Heart right ventricle (tissue), 16 donors: Measurements from ENCODE around the gene KRT80. TPM values are rescaled to one million over a fixed set of nuclear protein-coding genes. Genes with fewer than 3 reads are reported as not detected.

Source experiments
- ATAC-seq, 8 donors: fragments of 200-7000 bp; cut with Tn5 transposase; one replicate each; pipeline ENCODE4 v1.9.1; 2020; ENCODE audit warnings: mild to moderate bottlenecking in 8 of 8, moderate library complexity in 8 of 8, moderate number of reproducible peaks in 1 of 8
- DNase-seq, 2 donors: peaks; one replicate each; pipeline ENCODE4 v3.0.0-alpha.2; 2020
- H3K27ac ChIP-seq, 10 donors: fragments of 200-600 bp; sonication (generic) in 2 of 10; one replicate each; pipeline versions ENCODE4 v1.5.0 to v1.8.0; 2020 to 2022; ENCODE audit warnings: mild to moderate bottlenecking in 3 of 10
- H3K27me3 ChIP-seq, 7 donors: fragments of 200-600 bp; one replicate each; pipeline ENCODE4 v1.8.0; 2021 to 2022; ENCODE audit warnings: mild to moderate bottlenecking in 2 of 7
- H3K36me3 ChIP-seq, 9 donors: fragments of 200-600 bp; sonication (generic) in 1 of 9; one replicate each; pipeline versions ENCODE4 v1.5.0 to v1.8.0; 2020 to 2022; ENCODE audit warnings: mild to moderate bottlenecking in 2 of 9
- H3K4me1 ChIP-seq, 9 donors: fragments of 200-600 bp; sonication (generic) in 1 of 9; one replicate each; pipeline versions ENCODE4 v1.5.0 to v1.8.0; 2020 to 2022; ENCODE audit warnings: mild to moderate bottlenecking in 4 of 9
- H3K4me3 ChIP-seq, 10 donors: fragments of 200-600 bp; sonication (generic) in 2 of 10; one replicate each; pipeline versions ENCODE4 v1.5.0 to v1.8.0; 2020 to 2022; ENCODE audit warnings: mild to moderate bottlenecking in 7 of 10, moderate library complexity in 2 of 10
- H3K9me3 ChIP-seq, 11 donors: fragments of 200-600 bp in 10 of 11; sonication (generic) in 2 of 11; one replicate each; pipeline versions ENCODE4 v1.5.0 to v1.8.0; 2013 to 2022; ENCODE audit warnings: mild to moderate bottlenecking in 2 of 11, control low read depth in 1 of 11, moderate library complexity in 1 of 11
- WGBS, 2 donors: extraction: QIAGEN DNeasy Blood & Tissue Kit; methylation state at CpG; one replicate each; pipeline ENCODE4 v1.1.7; 2013; ENCODE audit warnings: inconsistent platforms in 1 of 2; 5-methylcytosine and 5-hydroxymethylcytosine counted together
- intact Hi-C, 10 donors: fragments of 100-400 bp; cut with DNase I; formaldehyde crosslinking; loops; one replicate each; pipeline versions ENCODE4 v1.11.1 to v1.14.2; 2022
- polyA plus RNA-seq, 2 donors: library from polyadenylated mRNA; stranded (reverse); fragments of 200-250 nt; gene quantifications; one replicate each; pipeline ENCODE4 v1.2.3, GENCODE V29; 2013
- total RNA-seq, 10 donors: library from RNA; stranded (reverse); fragmentation: NEBNext Ultra II Directional in 3 of 10; extraction: Animal tissue kit (Norgen Biotek cat#: 25700) in 3 of 10; gene quantifications; one replicate each; pipeline versions ENCODE4 v1.2.1 to v1.2.4, GENCODE V29; 2021 to 2023
- TF ChIP-seq, protein P1 (sequence below), 9 donors: fragments of 200-600 bp; sonication (generic) in 2 of 9; IDR thresholded peaks; one replicate each; pipeline versions ENCODE4 v1.5.0 to v1.8.0; 2021 to 2022; ENCODE audit warnings: antibody characterized with exemption in 9 of 9, mild to moderate bottlenecking in 5 of 9, moderate library complexity in 1 of 9
- donor health status: Arrhythmogenic right ventricular cardiomyopathy.
- donor health status: ischemic (EF 13 %, LVEDD 7.1; RV severe dilation, severe dysfunction).
- donor health status: healthy with polysubstance abuse.
- donor health status: DM: no; HTN: yes; CAD: no.
- donor health status: DM: no; HTN: no; CAD: no.
- donor health status: ischemic (EF 25% LVEDD 6.9; RV normal size, moderate dysfunction).
- donor health status: ischemic (EF 25% LVEDD 5.7; RV mildly dilated, moderate dysfunction).
- donor health status: healthy.
- donor health status: DM: yes; HTN: yes; CAD: no.
- donor health status: Ischemic cardiomyopathy.
- donor health status: ischemic (EF 35%, LVEDD 5.7; RV mildly dilated, moderate dysfunction).
- donor health status: nonischemic (EF 11% LVEDD 7.7; RV severe dilation, severe dysfunction).
- donor health status: DM: yes; HTN: yes; CAD: no.
- donor health status: PGD.
- donor health status: ischemic (EF 29% LVEDD 5.4; RV normal size, mild dysfunction).
- donor health status: nonischemic (EF 23%, LVEDD 6.1; RV moderate dilation, normal function).

KRT80 gene
- total and polyA plus RNA-seq, 12 donors, result 0.07 to 0.79 (median 0.16) TPM; not detected in 1

DNA sequence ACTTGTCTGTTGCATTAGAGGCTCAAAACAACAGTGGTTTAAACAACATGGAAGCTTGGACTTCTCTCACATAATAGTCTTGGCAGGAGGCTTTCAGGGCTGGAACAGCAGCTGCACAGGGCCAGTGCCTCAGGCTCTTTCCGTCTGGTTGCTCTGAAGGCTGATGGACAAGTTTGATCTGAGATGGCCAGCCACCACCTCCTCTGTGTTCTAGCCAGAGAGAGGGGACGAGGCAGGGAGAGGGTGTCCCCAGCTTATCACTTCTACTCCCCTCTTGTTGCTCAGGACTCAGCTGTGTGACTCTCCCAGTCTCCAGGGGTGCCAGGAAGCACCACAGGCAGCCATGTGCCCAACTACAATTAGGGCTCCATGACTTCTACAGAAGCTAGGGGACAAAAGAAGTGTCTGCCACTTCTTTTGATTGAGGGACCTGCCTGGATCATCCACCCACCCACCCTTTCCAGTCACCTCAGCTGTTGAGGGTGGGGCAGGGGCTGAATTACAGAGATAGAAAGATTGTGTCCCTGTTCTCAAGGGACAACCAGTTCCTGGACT is 65.7 kb downstream of the KRT80 start:
- ATAC-seq, result peak in 4 of 8 donors; percentile 1 to 6 (median 2)
- Histone ChIP-seq H3K36me3 (no peaks in the 10 kb centered on the region), H3K9me3 (no peaks in the 10 kb centered on the region), H3K27me3 (peaks cover 0 to 8% (median 7%) of the 10 kb centered on the region in 7 donors), H3K27ac (peak overlapping the region; percentile 47 to 96 (median 84)), H3K4me3 (no peak overlapping the region), H3K4me1 (peaks cover 16 to 41% (median 26%) of the 10 kb centered on the region in 9 donors)
- intact Hi-C loops, result loop anchor here in 2 of 10 donors (2.0 to 10.0 kb wide), 3 partner anchors 74 to 131 kb away; partner anchors contain the start of gene NR4A1 (in 1 of the 2)
- 65 to 68% methylated on average over 2 of the region's 2 CpGs for WGBS, 2 donors
- TF ChIP-seq, protein P1, sequence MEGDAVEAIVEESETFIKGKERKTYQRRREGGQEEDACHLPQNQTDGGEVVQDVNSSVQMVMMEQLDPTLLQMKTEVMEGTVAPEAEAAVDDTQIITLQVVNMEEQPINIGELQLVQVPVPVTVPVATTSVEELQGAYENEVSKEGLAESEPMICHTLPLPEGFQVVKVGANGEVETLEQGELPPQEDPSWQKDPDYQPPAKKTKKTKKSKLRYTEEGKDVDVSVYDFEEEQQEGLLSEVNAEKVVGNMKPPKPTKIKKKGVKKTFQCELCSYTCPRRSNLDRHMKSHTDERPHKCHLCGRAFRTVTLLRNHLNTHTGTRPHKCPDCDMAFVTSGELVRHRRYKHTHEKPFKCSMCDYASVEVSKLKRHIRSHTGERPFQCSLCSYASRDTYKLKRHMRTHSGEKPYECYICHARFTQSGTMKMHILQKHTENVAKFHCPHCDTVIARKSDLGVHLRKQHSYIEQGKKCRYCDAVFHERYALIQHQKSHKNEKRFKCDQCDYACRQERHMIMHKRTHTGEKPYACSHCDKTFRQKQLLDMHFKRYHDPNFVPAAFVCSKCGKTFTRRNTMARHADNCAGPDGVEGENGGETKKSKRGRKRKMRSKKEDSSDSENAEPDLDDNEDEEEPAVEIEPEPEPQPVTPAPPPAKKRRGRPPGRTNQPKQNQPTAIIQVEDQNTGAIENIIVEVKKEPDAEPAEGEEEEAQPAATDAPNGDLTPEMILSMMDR (IDR thresholded peaks at IDR 0.05), result no peak
- DNase-seq, result no peak

DNA sequence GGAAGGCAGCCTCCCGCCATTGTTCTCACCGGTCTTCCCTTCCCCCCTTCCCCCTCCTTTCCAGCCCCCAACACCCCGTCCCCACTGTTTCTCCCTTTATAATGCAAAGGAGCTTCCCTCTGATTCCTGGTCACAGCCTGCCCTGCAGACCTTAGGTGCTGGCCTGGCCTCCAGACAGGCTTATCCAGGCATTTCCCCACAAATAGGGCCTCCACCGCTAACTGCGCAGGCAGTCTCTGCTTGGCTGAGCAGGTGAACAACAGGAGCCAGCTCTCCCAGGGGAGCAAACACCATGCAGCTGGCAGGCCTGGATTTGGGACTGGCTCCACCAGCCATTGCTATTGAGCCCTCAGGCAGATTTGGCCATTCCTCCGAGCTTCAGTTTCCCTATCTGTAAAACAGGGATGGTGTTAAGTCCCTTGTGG is 66.3 kb downstream of the KRT80 start:
- Histone ChIP-seq H3K27me3 (peaks cover 0 to 14% (median 7%) of the 10 kb centered on the region in 7 donors), H3K36me3 (no peaks in the 10 kb centered on the region), H3K9me3 (no peaks in the 10 kb centered on the region), H3K27ac (peak overlapping the region in 8 of 10 donors; percentile 78 to 96 (median 85)), H3K4me3 (no peak overlapping the region), H3K4me1 (peaks cover 16 to 41% (median 26%) of the 10 kb centered on the region in 9 donors)
- intact Hi-C loops, result loop anchor here in 2 of 10 donors (5.0 to 10.0 kb wide), 2 partner anchors 73 to 131 kb away; partner anchors contain the start of gene NR4A1 (in 1 of the 2)
- no peak for ATAC-seq
- 73 to 85% methylated on average over 6 of the region's 6 CpGs for whole genome bisulfite sequencing, 2 donors
- DNase-seq, result no peak
- TF ChIP-seq, protein P1 (IDR thresholded peaks at IDR 0.05), result no peak

DNA sequence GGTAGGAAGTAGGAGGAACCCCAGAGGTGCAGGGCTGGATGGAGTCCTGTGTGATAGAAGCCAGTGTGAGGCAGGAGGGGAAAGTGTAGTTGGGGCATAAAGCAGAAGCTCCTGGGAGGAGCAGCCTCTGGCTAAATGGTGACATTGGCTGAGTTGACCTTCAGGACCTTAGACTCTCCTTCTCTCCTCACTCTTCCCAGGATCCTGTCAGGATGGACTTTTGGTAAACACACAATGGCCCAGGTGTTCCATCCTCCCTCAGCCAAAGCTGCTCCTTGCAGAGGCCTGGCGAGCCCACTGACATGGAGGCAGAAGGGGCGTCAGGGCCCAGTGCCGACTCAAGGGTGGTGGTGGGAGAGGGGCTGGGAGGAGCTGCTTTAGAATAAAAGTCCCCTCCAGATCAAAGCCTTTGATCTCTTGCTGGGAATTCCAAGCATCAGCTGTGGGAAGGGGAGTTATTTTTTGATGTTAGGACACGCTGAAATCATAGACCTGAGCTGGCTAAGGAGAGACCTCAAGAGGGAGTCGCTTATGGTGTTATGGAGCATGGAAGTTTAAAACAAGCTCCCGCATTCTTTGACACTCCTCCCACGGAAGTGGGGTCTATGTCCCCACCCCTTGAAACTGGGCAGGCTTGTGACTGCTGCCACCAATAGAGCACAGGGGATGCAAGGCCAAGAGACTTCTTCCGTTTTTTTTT is 68.2 kb downstream of the KRT80 start:
- Histone ChIP-seq H3K36me3 (no peaks in the 10 kb centered on the region), H3K27ac (no peak overlapping the region), H3K27me3 (peaks cover 0 to 29% (median 14%) of the 10 kb centered on the region in 7 donors), H3K4me1 (peaks cover 21 to 50% (median 31%) of the 10 kb centered on the region in 9 donors), H3K4me3 (no peak overlapping the region), H3K9me3 (no peaks in the 10 kb centered on the region)
- WGBS, 2 donors, result 75 to 81% methylated on average over 8 of the region's 8 CpGs
- TF ChIP-seq, protein P1 (IDR thresholded peaks at IDR 0.05), result no peak
- intact Hi-C loops, result loop anchor here in 8 of 10 donors (2.0 to 10.0 kb wide), 5 partner anchors 41 to 129 kb away; no protein-coding TSS in a partner anchor
- DNase-seq, result no peak
- ATAC-seq, result no peak

DNA sequence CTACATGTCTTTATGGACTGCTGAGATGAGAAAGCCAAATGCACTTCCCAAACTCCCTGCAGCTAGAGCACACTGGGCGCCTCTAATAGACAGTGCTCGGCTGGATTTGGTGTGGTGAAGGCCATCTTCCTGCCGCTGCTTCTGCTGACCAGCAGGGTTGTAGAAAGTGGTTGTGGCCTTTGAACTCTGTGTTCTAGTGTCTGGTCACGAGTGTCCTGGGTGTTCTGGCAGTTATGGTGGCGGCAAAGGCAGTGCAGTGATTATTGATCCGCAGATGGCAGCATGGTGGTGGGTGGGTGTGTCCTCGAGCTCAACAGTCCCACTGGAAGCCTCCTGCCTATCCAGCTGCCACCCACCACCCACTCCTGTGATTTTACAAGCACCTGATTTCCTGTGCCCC is 68.9 kb downstream of the KRT80 start:
- intact Hi-C loops, result loop anchor here in 8 of 10 donors (2.0 to 10.0 kb wide), 5 partner anchors 41 to 128 kb away; no protein-coding TSS in a partner anchor

More for the DNA sequence above, 68.9 kb downstream of the KRT80 start:
- no peaks in the 10 kb centered on the region for H3K36me3 ChIP-seq
- no peak overlapping the region for H3K4me3 ChIP-seq
- no peak overlapping the region for H3K27ac ChIP-seq
- H3K27me3 ChIP-seq, result peaks cover 0 to 29% (median 14%) of the 10 kb centered on the region in 7 donors
- TF ChIP-seq, protein P1 (IDR thresholded peaks at IDR 0.05), result no peak
- peaks cover 20 to 44% (median 29%) of the 10 kb centered on the region in 9 donors for H3K4me1 ChIP-seq
- H3K9me3 ChIP-seq, result no peaks in the 10 kb centered on the region
- no peak for ATAC-seq
- no peak for DNase-seq
- 93% methylated on average over 7 of the region's 7 CpGs for WGBS, 2 donors
